ENCODE measurements around the gene PCCA.
"Not testable (repeated sequence)": the region's sequence is repeated elsewhere in the genome, so short reads cannot be mapped to it uniquely, and the experiment has no call there.

Gene PCCA

DNA sequence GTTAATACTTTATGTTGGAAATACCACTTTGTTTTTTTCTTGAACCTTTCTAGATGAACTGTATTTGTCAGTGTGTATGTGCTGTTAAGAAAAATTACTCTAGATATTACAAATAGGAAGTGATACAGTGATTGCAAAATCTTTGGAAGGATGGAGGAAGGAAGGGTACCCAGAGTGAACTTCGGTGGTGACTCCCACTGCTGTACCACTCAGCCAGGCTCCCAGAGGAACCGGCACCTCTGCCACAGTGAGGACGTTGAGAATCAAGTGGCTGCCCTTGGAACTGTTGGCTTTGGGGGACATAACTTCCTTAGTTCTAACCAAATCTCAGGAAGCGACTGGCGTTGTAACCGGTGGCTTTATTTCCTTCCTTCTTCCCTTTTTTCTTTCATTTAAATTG lies 184.7 kb downstream of the PCCA start:
- H3K4me1 Mint-ChIP-seq: no peaks in the 10 kb centered on the region
- no peak overlapping the region for H3K4me3 Mint-ChIP-seq
- no peaks in the 10 kb centered on the region for H3K27me3 Mint-ChIP-seq
- ATAC-seq (no peak), DNase-seq (no peak)
- no peak overlapping the region for H3K27ac Mint-ChIP-seq
- no peaks in the 10 kb centered on the region for H3K9me3 Mint-ChIP-seq

GRCh38 chr13:100274942-100275506 lies 186.1 kb downstream of the PCCA start:
- no peaks in the 10 kb centered on the region for H3K9me3 Mint-ChIP-seq
- no peaks in the 10 kb centered on the region for H3K4me1 Mint-ChIP-seq
- DNase-seq: no peak
- ATAC-seq: no peak
- H3K27ac Mint-ChIP-seq: no peak overlapping the region
- no peak overlapping the region for H3K4me3 Mint-ChIP-seq
- H3K27me3 Mint-ChIP-seq: no peaks in the 10 kb centered on the region

GRCh38 chr13:100275746-100276145 lies 186.9 kb downstream of the PCCA start:
- no peaks in the 10 kb centered on the region for H3K9me3 Mint-ChIP-seq
- H3K4me1 Mint-ChIP-seq: no peaks in the 10 kb centered on the region
- H3K27ac Mint-ChIP-seq: no peak overlapping the region
- no peaks in the 10 kb centered on the region for H3K27me3 Mint-ChIP-seq
- DNase-seq: no peak
- ATAC-seq: no peak
- H3K4me3 Mint-ChIP-seq: no peak overlapping the region

- H3K4me3 Mint-ChIP-seq: no peak overlapping the region
- ATAC-seq: no peak
- no peaks in the 10 kb centered on the region for H3K4me1 Mint-ChIP-seq
- DNase-seq: no peak
- H3K27me3 Mint-ChIP-seq: no peaks in the 10 kb centered on the region
- no peaks in the 10 kb centered on the region for H3K9me3 Mint-ChIP-seq
- no peak overlapping the region for H3K27ac Mint-ChIP-seq
These were observed 191.8 kb downstream of the PCCA start for GRCh38 chr13:100280681-100281080.

DNA sequence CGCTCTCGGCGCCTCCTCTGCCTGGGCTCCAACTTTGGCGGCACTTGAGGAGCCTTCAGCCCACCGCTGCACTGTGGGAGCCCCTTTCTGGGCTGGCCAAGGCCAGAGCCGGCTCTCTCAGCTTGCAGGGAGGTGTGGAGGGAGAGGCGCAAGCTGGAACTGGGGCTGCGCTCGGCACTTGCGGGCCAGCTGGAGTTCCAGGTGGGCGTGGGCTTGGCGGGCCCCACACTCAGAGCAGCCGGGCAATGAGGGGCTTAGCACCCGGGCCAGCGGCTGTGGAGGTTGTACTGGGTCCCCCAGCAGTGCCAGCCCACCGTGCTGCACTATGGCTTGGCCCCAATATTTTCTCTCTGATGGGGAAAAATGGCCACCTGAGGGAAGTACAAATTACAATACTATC lies 193.4 kb downstream of the PCCA start:
- DNase-seq, H3K4me3 Mint-ChIP-seq, H3K4me1 Mint-ChIP-seq, H3K27me3 Mint-ChIP-seq, ATAC-seq, H3K9me3 Mint-ChIP-seq, H3K27ac Mint-ChIP-seq: not testable (repeated sequence)

DNA sequence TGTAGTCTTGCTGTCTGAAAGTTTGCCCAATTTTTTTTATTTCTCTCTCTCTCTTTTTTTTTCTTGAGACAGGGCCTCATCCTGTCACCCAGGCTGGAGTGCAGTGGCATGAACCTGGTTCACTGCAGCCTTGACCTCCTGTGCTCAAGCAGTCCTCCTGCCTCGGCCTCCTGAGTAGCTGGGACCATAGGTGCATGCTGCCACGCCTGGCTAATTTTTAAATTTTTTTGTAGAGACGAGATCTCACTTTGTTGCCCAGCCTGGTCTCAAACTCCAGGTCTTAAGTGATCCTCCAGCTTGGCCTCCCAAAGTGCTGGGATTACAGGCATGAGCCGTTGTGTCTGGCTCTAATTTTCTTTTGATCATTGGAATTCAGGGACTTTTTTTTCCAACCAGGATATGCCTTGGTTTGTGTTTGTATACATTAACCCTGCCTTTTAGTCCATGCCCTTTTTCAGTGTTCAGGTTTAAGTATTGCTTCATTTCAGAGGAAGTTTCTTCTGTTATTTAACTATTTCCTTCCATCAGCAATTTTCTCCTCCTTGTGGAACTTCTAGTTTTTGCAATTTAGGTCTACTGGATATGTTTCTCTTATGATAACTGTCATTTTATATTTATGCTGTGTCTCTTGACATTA lies 201.4 kb downstream of the PCCA start:
- Mint-ChIP-seq H3K4me1 (no peaks in the 10 kb centered on the region), H3K4me3 (no peak overlapping the region), H3K9me3 (no peaks in the 10 kb centered on the region), H3K27me3 (no peaks in the 10 kb centered on the region), H3K27ac (peak overlapping the region in 1 of 2 donors; percentile 6)
- ATAC-seq: no peak
- DNase-seq: no peak

DNA sequence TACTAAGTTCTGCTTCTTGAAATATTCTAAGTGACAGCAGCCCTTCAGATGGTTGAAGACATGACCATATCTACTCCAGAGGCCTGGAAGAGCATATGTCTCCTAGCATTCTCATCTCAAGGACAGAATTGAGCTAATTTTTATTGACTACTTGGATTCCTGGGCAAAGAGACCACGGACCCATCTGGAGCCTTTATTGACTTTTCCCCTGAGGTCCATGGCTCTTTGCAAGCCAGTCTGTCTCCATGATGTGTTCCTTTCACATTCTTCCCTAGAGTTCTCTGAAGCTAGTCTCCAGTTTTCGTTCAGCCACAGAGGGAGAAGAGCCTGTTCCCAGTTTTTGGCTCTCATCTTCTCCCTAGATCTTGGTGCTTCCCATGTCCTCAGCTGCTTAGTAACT lies 202.7 kb downstream of the PCCA start:
- DNase-seq: no peak

GRCh38 chr13:100297413-100297812 lies 208.5 kb downstream of the PCCA start:
- no peak overlapping the region for H3K4me3 Mint-ChIP-seq
- no peak overlapping the region for H3K27ac Mint-ChIP-seq
- no peak for DNase-seq
- no peak for ATAC-seq
- no peaks in the 10 kb centered on the region for H3K27me3 Mint-ChIP-seq
- H3K9me3 Mint-ChIP-seq: no peaks in the 10 kb centered on the region
- H3K4me1 Mint-ChIP-seq: no peaks in the 10 kb centered on the region

More for the DNA sequence above, 202.7 kb downstream of the PCCA start:
- no peak for ATAC-seq
- no peak overlapping the region for H3K4me3 Mint-ChIP-seq
- H3K4me1 Mint-ChIP-seq: no peaks in the 10 kb centered on the region
- peak overlapping the region in 1 of 2 donors; percentile 14 for H3K27ac Mint-ChIP-seq
- no peaks in the 10 kb centered on the region for H3K27me3 Mint-ChIP-seq
- no peaks in the 10 kb centered on the region for H3K9me3 Mint-ChIP-seq

GRCh38 chr13:100298116-100298681 lies 209.3 kb downstream of the PCCA start:
- DNase-seq: no peak
- Mint-ChIP-seq H3K9me3 (no peaks in the 10 kb centered on the region), H3K4me3 (no peak overlapping the region), H3K4me1 (no peaks in the 10 kb centered on the region), H3K27ac (no peak overlapping the region), H3K27me3 (no peaks in the 10 kb centered on the region)
- no peak for ATAC-seq

DNA sequence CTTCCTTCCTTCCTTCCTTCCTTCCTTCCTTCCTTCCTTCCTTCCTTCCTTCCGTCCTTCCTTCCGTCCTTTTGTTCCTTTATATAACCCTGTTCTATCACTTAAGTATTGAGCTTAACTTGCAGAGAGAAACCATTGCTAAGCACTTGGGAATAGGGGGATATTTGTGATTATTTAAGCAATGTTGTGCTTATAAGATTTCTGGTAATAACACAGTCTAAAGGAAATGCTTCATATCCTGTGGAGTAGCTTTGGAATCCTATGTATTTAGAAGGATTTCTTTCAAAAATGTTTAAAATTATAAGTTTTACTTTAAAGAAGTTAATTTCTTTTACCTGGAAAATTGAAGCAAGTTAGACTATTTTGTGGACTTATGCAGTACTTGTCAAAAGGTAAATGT lies 209.8 kb downstream of the PCCA start:
- H3K4me1 Mint-ChIP-seq: no peaks in the 10 kb centered on the region
- DNase-seq: no peak
- H3K4me3 Mint-ChIP-seq: no peak overlapping the region
- no peaks in the 10 kb centered on the region for H3K9me3 Mint-ChIP-seq
- ATAC-seq: no peak
- H3K27ac Mint-ChIP-seq: no peak overlapping the region
- H3K27me3 Mint-ChIP-seq: no peaks in the 10 kb centered on the region

DNA sequence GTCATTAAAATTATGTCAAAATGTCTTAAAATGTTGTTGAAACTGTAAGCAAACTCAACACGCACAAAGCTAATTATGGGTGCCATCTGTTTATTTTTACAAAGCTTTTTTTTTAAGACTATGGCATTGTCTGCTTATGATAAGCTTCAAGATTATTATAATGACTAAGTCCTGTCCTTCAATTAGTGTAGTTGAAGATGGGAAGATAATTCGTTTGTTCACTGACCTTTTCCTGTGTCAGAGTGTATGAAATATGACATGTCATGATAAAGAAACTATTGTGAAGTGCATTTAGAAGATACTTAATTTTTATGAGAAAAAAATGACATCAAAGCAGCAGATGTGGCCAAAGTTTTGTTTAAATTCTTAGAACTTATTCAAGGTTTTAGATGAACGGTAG lies 211.3 kb downstream of the PCCA start:
- no peaks in the 10 kb centered on the region for H3K27me3 Mint-ChIP-seq

DNA sequence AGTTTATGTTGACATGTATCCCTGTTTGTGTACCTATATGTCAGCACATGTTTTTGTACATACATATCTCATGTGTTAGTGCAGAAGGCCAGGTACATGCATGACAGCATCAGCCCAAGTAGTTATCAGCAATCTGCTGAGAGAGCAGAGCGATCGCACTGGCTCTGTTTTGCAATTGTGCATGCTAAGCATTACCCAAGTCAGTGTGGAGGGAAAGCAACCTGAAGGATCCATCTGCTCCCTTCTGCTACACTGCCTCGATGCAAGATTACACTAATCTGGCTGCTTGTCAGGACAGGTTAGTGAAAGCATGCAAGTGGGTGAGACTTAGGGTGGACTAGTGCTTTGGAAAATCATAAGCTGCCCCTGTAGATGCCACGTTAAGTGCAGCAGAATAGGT lies 211.8 kb downstream of the PCCA start:
- Mint-ChIP-seq H3K27me3 (no peaks in the 10 kb centered on the region), H3K27ac (no peak overlapping the region), H3K9me3 (no peaks in the 10 kb centered on the region), H3K4me1 (no peaks in the 10 kb centered on the region), H3K4me3 (no peak overlapping the region)
- DNase-seq (no peak), ATAC-seq (no peak)

More for the DNA sequence above, 211.3 kb downstream of the PCCA start:
- no peak overlapping the region for H3K4me3 Mint-ChIP-seq
- no peaks in the 10 kb centered on the region for H3K4me1 Mint-ChIP-seq
- ATAC-seq (no peak), DNase-seq (no peak)
- H3K27ac Mint-ChIP-seq: no peak overlapping the region
- no peaks in the 10 kb centered on the region for H3K9me3 Mint-ChIP-seq

GRCh38 chr13:100301418-100301817 lies 212.5 kb downstream of the PCCA start:
- Mint-ChIP-seq H3K27ac (peak overlapping the region in 1 of 2 donors; percentile 27), H3K4me1 (no peaks in the 10 kb centered on the region), H3K4me3 (no peak overlapping the region), H3K27me3 (no peaks in the 10 kb centered on the region), H3K9me3 (no peaks in the 10 kb centered on the region)
- DNase-seq: no peak
- no peak for ATAC-seq

DNA sequence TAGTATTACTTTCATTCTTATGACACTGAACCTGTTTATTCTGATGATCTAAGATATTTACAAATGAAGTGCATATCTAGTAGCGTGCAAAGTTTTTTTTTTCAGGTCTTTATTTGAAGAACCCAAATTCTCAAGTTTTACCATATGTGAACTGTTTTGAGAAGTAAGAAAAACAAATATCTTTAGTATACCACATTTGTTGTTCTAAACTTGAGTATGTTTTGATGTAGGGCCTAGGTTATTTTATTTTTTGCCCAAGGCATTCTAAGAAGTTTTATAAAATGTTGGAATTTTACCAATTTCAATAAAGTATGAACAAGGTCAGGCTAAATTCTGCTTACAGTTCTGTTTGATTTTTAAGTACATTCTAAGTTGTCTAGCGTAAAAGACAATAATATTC lies 213.5 kb downstream of the PCCA start:
- Mint-ChIP-seq H3K27me3 (no peaks in the 10 kb centered on the region), H3K27ac (no peak overlapping the region), H3K4me3 (no peak overlapping the region), H3K9me3 (no peaks in the 10 kb centered on the region), H3K4me1 (no peaks in the 10 kb centered on the region)
- DNase-seq (no peak), ATAC-seq (no peak)

DNA sequence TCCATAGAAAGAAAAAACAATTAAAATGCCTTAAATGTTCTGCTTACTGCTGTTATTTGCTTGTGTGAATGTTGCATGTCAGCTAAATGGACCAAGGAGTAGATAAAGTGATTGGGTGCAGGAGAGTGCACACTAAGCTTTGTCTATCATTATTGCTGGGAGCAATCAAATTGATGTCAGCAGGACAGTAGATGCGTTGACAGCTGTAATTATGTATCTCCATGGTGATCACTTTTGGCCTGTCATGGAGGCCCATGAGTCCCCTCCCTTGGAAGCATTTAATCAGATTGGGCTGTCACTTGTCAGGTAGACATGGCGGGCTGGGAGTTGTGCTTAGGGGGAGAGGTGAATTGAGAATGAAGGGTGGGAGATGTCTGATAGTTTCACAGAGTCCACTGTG lies 215.3 kb downstream of the PCCA start:
- H3K4me1 Mint-ChIP-seq: no peaks in the 10 kb centered on the region
- ATAC-seq: no peak
- H3K27me3 Mint-ChIP-seq: no peaks in the 10 kb centered on the region
- no peaks in the 10 kb centered on the region for H3K9me3 Mint-ChIP-seq
- H3K4me3 Mint-ChIP-seq: no peak overlapping the region
- no peak for DNase-seq
- no peak overlapping the region for H3K27ac Mint-ChIP-seq

DNA sequence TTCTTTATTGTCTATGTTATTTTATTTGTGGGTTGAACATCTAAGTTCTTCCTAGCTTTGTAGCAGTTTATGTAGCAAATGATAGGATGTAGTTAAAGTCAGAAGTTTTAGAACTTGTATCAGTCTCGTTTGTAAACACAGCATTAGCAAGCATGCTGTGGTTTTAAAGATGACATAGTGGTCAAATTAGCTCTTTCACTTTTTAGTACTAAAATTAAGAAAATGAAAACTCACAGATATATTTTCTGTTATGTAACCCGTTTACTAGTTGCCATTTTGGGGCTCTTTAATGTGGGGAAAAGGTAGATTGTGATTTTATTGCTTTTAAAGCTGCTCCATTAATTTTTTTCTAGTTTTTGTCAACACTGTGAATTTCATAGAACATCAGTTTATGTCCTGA lies 216.5 kb downstream of the PCCA start:
- Mint-ChIP-seq H3K27me3 (no peaks in the 10 kb centered on the region), H3K4me3 (no peak overlapping the region), H3K9me3 (no peaks in the 10 kb centered on the region), H3K27ac (no peak overlapping the region), H3K4me1 (no peaks in the 10 kb centered on the region)
- DNase-seq (no peak), ATAC-seq (no peak)

- H3K4me3 Mint-ChIP-seq: no peak overlapping the region
- no peaks in the 10 kb centered on the region for H3K4me1 Mint-ChIP-seq
- ATAC-seq: no peak
- no peaks in the 10 kb centered on the region for H3K27me3 Mint-ChIP-seq
- H3K9me3 Mint-ChIP-seq: no peaks in the 10 kb centered on the region
- no peak for DNase-seq
- no peak overlapping the region for H3K27ac Mint-ChIP-seq
These were observed 217.1 kb downstream of the PCCA start for GRCh38 chr13:100306030-100306429.
